HG03196 (cell line): ENCODE measurements around the gene SNCB.

Source experiments
- ATAC-seq: cut with Tn5 transposase; IDR thresholded peaks from one replicate; pipeline ENCODE4 v1.9.1; 2021; ENCODE audit not compliant: unreplicated experiment

Gene SNCB

DNA sequence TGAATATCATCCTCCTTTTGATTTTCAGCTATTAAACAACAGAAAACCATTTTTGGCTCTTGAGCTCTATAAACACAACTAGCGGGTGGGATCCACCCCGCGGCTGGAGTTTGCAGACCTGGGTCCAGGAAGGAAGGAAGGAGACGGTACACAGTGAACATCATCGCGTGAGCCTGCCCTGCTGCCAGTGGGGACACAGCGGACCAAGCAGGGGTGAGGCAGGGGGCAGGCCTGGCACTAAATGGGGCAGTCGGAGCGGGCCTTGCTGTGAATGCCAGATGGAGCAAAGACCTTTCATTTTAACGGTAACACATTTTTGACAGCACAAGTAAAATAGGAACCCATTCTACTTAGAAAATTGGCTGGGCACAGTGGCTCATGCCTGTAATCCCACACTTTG lies 31.3 kb upstream of the SNCB start:
- no peak for ATAC-seq

DNA sequence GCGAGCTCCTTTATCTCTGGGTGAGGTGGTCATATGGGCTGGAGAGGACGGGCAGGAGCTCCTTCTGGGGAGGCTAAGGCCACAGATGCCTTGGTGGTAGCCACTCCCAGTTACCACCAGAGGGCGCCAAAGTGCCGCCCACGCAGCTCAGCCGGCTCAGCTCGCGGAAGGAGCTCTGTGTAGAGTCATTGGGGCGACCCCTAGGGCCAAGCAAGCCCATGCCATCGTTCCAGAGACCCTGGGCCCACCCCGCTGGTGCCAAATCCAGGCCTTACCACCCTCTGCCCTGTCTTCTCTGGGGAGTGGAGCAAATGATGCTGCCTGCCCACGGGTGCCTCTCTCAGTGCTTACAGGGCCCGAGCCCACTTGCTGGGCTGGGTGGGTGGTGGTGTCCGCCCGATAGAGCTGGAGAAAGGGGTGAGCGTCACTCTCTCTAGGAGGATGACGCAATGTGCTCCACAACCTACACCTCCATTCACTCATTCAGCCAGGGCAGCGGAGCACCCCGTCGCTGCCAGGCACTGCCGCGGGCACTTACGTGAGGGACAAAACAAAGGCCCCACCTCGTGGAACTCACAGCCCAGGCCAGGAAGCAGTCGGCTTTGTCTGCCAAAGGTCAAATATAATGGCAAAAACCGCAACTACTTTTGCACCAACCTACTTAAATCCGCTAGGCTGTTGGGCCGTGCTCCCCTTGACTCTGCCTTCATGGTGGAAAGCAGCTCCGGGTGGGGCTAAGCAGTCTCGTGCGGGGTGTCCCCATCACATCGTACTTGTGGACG lies 30.7 kb upstream of the SNCB start:
- no peak for ATAC-seq

DNA sequence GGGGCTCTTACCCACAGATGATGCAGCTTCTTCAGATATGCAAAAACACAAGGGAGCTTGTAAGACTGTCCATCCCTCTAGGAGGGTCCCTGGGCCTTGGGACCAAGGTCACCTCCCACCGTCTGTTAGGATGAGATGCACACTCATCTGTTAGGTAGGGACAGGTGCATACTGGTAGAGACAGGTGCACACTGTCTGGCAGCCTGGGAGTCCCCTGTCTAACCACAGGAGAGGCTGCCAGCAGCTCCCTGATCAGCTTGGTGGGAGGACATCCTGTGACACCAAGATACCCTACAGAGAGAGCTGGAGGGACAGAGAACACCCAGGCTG lies 30.2 kb upstream of the SNCB start:
- no peak for ATAC-seq

DNA sequence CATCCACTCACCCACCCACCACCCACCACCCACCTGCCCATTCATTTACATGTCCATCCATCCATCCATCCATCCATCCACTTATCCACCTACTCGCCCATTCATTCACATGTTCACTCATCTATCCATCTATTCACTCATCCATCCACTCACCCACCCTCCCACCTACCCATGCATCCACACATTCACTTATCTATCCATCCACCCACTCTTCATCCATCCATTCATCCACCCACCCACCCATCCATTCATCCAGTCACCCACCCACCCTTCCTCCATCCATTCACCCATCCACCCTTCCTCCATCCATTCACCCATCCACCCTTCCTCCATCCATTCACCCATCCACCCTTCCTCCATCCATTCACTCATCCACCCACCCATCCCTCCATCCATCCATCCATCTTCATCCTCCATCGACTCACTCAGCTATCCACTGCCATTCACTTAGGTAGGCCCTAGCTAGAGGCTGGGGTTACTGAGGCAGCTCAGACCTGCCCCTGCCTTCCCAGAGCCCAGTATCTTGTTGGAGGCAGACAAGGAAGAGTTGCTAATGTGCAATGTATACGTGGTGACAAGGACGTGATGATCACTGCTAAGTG lies 29.6 kb upstream of the SNCB start:
- no peak for ATAC-seq

DNA sequence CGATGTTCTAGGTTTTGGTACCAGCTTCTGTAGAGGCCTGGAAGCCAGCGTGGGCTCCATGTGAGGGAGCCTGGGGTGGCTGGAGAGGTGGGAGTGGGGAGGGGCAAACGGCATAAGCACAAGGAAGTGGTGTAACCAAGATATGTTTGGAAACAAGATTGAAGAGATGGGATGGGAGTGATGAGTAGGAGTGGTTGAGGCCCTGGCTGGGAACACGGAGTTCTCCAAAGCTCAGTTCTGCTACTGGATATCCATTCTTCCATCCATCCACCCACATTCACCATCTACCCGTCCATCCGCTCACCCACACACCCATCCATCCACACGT lies 29.1 kb upstream of the SNCB start:
- ATAC-seq = no peak

DNA sequence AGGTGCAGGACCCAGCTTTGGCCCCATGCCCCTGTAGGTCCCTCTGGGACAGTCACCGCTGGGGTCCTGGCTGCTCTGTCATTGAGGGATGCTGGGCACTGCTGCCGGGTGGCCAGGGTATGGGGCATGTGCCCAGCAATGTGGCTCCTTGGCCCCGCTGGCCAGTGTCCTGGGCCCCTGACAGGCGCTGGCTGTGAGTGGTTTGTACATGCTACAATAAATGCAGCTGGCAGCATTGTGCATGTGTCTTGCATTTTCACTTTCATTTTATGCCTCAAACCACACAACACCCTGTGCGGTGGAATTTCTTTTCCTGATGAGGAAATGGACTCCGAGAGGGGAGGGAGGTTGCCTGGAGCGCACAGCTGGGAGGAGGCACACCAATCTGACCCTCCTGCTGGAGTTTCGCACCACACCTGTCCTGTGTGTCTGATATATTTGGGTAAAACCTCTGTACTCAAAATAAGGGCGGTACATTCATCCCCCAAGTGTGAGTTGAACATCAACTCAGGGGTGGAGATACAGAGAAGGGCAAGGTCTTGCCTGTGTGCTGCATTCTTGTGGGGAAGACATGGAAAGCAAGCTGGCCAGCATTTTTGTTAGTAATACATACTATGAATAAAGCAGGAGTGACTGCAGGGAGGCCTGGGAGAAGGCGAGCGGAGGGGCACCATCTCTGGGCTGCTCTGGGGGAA lies 28.6 kb upstream of the SNCB start:
- ATAC-seq = no peak

DNA sequence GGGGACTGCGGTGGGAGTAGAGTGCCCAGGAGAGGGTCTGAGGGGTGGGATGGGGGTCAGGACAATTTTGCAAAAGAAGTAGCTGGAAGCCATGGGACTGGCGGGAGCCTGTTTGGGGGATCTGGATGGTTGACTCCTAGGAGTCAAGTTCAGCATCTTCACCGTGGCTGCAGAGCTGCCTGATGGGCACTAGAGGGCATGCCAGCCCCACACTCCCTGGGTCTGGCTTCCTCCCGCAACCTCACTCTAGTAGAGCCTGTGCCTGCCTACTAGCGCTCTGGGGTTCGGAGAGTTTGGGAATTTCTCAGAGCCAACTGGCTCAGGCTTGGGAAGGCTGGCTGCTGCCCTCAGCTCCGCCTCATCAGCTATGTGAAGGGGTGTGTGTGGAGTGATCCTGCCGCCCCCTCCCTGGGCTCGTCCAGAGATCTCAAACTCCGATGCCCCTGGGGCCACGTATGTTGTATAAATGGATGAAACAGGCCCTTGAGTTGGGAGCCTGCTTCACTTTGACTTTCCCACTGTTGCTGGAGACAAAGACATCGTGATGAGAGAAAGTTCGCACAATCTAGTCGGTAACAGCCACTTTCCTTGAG lies 27.8 kb upstream of the SNCB start:
- no peak for ATAC-seq

DNA sequence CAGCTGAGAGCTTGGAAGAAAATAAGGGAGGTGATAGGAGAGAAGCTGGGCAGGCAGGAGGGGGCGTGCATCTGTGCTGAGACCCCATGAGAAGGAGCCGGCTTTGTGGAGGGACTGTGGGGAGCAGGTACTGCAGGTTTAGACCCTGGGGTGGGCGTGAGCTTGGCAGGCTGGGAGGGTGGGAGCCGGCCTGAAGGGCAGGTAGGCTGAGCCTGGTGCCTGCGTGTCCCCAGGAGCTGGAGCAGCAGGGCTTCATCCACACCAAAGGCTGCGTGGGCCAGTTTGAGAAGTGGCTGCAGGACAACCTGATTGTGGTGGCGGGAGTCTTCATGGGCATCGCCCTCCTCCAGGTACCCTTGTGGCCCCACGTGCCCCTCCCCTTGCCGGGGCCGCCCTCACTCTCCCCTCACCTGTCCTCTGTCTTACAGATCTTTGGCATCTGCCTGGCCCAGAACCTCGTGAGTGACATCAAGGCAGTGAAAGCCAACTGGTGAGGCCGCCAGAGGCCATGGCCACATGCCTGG lies 26.2 kb upstream of the SNCB start:
- ATAC-seq = no peak

DNA sequence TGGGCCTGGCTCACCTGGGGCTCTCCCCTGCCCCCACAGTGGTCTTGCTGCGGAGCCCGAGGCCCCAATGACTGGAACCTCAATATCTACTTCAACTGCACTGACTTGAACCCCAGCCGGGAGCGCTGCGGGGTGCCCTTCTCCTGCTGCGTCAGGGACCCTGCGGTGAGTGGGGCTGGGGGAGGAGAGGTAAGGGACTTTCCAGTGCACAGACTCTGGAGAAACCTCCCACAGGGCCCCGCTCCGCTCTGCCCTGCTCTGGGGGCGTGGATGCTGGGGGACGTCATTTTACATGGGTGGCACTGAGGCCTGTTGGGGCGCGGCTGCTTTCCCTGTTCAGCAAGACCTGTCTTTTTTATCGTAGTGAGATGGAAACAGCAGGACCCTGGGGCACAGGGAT lies 24.5 kb upstream of the SNCB start:
- no peak for ATAC-seq

DNA sequence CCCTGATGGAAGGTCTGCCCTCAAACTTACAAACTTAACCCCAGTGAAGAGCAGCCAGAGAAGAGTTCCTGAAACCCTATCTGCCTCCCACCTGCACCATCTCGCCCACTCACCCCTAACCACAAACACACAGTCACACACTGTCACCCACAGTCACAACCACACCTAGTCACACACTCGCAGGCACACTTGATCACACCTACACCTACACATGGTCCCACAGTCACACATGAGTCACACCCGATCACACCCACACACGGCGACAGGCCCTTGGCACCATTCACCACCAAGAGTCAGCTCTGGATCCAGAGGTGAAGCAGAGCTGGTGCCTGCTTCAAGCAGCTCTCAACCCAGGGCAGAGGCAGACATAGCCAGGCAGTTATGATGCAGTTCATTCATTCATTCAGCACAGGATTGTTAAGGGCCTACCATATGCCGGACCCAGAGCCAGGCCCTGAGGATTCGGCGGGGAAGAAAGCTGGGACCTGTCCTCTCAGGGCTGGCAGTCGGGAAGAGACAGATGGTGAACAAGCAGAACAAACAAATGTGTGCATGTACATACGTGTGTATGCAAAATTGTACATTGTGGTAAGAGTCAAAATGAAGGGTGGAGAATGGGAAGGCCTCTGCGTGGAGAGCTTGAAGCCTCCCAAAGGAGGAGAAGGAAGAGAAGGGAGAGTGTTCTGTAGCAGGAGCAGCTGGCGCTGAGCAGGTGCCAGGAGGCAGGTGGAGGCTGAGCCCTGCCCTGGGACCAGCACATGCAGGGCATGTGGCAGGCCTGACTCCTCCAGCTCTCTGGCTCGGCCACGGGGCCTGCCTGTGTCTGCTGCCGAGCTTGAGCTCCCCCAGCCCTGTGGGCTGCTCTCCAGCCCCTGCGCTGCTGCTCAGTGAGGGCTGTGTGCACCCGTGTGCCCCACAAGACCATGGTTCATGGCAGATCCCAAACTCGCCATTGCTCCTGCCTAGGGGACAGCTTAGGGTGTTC lies 23.4 kb upstream of the SNCB start:
- ATAC-seq = no peak

DNA sequence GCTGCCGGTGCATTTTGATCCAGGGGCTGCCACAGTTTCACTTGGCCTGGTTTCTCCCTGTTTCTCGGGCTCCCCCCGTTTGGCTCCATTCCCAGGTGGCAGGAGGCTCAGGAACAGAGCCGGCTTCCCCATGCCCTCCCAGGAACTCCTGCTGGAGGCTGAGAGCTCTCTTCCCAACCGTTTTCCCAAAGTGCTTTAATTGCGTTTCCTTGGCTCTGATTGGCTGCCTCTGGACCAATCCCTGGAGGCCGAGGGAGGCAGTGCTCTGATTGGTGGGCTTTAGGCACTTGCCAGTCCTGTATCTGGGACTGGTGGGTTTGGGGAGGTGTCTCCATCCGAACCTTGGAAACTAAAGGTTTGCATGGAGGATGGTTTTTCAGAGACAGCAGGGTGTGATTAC lies 21.8 kb upstream of the SNCB start:
- ATAC-seq = no peak

DNA sequence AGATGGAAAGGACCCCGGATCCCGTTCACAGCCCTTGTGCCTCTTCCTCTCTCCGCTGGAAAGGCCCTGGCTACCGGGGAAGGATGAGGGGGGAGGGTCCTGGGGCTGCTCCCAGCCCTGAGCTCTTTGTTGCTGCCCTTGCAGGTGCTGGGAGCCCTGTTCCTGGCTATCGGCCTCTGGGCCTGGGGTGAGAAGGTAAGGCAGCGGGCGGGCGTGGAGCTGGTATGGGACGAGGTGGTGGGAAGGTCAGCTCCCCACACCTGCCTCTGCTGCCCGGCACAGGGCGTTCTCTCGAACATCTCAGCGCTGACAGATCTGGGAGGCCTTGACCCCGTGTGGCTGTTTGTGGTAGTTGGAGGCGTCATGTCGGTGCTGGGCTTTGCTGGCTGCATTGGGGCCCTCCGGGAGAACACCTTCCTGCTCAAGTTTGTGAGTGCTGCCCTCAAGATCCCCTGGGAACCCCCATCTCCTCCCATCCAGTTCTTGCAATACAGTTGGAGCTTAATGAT lies 21.2 kb upstream of the SNCB start:
- ATAC-seq = no peak

DNA sequence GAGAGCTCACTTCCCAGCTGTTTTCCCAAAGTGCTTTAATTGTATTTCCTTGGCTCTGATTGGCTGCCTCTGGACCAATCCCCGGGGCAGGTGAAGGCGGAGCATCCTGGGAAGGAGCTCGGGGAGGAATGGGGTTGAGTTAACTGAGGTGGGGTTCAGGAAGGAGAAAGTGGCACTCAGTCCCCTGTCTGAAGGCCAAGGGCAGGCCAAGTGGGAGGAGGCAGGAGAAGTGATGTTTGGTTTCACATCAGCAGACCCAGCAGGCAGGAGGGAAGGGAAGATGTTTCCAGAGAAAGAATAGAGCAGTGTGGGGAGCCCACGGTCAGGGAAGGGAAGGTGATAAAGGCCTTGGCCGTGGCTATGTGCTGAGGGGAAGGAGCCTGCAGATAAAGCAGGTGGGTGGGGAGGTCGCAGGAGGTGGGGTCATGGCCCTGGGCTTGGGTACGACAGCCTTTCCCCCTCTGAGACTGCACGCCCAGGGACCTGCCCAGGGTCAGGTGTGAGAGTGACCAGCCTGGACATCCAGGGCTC lies 20.1 kb upstream of the SNCB start:
- ATAC-seq = no peak

DNA sequence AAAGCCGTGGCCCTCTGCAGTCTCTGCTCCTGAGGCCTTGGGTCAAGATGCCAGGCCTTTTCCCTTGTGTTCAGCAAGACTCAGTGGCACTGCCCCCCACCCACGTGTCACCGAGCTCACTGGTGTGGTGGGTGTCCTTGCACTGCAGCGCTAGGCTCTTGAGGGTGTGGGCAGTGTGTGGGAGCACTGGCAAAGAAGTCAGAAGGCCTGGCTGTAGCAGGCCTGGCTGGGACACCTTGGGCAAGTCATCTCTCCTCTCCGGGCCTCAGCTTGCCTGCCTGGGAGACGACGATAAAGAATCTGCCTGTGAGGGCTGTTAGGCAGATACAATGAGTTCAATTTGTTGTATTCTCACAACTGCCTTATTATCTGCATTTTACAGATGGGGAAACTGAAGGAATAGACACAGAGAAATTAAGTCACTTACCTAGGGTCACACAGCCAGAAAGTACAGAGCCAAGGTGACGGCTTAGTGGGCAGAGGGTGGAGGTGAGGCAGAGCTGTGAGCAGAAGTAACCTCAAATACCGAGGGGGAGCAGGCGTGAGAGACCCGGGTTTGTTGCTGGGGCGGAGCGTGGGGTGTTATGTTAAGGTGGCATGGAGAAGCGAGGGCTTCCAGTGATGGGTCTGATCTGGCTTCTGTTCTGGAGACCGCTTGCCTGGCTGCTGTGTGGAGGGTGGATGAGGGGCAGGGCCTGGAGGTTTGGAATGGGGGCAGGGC lies 18.3 kb upstream of the SNCB start:
- ATAC-seq = no peak

DNA sequence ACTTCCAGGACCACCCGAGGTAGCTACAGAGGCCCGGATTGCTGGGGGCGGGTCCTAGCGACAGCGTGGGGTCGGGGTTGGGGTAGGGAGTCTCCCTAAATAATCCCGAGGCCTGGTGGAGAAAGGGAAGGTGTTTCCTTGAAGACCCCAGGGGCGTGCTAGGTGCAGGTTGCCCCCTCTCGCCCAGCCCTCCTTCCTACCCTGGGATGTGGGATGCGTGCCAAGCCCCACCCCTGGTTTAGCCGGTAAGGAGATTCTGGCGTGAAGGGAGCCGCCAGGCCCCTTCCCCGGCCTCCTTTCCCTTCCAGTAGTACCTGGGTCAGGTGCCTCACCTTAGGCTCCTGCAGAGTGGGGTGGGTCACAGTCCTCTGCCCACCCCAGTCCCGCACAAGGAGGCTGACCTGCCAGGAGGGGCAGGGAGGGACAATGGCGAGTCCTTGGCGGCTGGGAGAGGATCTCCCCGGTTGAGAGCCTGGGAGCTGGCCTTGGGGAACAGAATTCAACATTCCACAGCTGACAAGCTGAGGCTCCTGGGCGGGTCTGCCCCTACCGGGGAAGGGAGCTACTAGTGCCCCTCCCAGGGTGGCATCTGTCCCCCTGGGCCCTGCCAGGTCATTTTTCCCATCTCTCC lies 17.6 kb upstream of the SNCB start:
- no peak for ATAC-seq

DNA sequence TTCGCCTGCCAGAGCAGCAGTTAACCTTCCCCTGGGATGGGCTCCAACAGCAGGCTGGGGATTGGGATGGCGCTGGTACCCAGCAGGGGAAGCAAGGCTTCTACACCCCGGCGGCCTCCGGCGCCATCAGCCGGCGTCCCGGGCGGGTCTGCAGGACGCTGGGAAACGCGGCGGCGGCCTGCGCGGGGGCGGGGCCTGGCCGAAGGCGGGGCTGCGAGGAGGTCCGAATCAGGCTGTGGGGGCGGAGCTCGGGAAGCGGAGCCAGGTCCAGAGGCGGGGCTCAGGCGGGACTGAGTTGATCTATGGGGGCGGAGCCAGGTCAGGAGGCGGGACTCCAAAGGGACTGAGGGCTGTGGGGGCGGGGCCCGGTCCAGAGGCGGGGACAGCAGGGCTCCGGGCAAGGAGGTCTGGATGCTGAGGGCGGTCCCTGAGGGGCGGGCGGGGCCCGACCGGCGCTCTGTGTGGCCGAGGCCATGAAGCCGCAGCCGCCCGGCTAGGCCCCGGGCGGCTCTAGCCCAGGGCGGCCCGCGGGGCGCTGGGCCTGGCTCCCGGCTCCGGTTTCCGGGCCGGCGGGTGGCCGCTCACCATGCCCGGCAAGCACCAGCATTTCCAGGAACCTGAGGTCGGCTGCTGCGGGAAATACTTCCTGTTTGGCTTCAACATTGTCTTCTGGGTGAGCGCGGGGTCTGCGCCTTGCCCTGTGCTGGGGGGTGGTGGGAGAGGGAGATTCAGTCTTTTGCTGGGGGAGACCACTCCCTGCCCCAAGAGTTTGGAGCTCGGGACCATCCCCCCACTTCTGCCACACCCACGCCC lies 16.9 kb upstream of the SNCB start, which contains the start of gene TSPAN17:
Gene TSPAN17, plus strand, starts transcription at position 455 of the 813 bp plus-strand sequence. Its CDS starts 132 bp downstream, at position 587.
- peak; percentile 93 for ATAC-seq

DNA sequence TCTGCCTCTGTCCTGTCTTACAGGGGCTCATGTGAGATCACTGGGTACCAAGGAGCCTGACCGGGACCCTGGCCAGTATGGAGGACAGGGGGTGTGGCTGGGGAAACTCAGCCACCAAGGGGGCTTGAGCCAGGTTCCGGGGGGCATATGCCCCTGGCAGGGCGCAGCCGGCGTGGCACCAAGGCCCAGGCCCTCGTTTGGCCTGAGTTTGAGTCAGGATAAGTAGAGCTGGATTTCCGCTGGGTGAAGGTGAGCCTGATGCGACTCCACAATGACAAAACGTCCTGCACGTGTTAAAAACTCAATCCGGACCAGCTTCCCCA lies 16.3 kb upstream of the SNCB start:
- ATAC-seq = peak; percentile 8

DNA sequence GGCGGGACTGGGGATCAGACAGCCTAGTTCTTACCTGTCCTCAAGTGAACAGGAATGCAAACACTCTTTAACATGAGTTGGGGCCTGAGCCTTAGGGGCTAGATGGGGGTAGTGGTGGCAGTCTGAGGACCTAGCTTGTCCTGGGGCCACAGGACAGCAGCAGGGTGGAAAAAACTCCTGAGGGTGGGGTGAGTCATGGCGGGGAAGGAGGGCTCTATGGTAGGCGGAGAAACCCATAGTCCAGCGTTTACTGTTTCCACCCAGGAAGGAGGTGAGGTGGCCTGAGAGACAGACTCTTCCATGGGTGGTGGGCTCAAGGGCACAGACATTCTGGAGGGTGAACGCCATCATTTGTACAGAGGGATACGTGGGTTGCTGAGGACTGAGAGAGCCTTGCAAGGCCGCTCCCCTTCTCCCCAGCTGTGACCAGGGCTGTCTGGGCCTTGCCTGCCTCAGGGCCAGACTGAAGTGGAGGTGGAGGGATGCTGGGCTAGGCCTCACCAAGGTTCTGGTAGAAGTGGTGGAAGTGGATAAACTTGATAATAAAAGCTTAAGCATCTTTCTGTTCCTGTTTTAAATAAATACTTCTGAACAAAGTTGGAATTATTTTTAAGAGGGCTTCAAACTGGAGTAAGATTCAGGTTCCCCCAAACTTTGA lies 15.8 kb upstream of the SNCB start:
- no peak for ATAC-seq
